NCI-H2107 (cell line): ENCODE measurements around the gene SUGT1.
A peak's percentile ranks its signal among the peaks of the same experiment; 100 is the strongest.
"Not testable (repeated sequence)": the region's sequence is repeated elsewhere in the genome, so short reads cannot be mapped to it uniquely, and the experiment has no call there.

Source experiments
- DNase-seq: peaks from one replicate; lab custom pipeline; 2025; lab: John Stamatoyannopoulos, UW

SUGT1 gene

DNA sequence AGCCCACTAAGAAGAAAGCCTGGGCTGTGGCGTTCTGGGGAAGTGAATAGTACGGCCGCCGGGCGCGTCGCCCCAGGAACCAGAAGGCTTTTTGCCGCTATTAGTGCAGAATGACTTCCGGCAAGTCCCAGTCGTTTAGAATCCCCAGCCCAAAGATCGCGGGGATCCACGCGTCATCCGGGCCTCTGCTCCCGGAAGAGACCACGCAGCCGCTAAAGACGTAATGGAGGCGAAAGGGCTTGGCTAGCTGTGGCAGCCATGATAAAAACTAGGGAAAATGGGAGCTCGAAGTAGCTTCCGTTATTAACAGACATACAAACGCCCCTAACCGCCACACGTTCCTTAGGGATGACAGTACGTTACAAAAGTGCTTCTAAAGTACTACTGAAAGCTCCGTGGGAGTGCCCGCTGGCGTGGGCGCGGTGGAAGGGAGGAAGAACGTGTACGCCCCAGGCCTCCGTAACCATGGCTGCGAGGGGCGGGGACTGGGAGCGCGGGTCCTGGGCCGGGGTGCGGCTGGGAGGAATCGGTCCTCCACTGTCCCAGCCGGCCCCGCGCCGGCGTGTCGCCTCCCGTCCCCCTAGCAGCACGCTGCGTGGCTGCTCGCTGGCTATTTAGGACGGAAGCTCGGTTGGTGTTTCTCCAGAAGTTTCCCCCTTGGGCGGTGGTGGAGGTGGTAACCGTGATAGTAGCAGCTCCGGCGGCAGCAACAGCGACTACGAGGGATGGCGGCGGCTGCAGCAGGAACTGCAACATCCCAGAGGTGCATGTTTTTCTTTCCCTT is at the start of gene SUGT1:
SUGT1 (plus strand) TSS at position 641 of the 784 bp plus-strand sequence; CDS start at position 726, 85 bp downstream.
- DNase-seq: peak; percentile 93

- DNase-seq: not testable (repeated sequence)
These were observed 49.3 kb upstream of the SUGT1 start for GRCh38 chr13:52603316-52603715.

DNA sequence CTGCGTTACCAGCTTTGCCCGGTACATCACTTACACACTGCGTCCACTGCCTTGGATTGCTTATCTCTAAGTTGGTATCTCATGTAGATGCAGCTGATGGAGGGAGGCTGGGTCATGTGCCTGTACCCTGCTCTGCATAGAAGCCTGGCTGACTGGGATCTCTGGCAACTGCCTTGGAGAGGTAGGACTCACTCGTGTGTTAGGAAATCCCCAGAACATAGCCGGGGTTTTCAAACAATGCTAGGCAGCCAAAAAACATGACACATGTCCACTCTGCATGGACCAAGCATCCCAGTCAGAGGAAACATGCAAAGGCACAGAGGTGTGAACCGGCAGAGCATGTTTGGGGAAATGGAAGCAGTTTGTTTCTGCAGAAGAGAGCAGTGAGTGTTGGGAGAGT is 46.5 kb upstream of the SUGT1 start:
- DNase-seq: not testable (repeated sequence)

DNA sequence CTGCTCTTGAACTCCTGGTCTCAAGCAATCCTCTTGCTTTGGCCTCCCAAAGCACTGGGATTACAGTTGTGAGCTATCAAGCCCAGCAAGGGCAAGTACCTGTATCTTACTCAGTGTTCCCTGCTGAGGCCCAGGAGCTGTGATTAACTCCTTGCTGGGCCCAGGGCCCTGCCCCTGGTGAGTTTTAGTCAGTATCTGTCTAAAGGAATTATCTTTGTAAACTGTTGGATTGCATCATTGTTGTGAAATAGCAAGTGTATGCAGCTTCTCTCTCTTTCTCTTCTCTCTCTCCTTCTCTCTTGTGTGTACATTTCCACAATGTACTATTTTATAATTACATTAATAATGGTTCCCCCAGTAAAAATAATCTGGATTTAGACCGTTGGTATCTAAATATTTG is 45.8 kb upstream of the SUGT1 start:
- DNase-seq: not testable (repeated sequence)

GRCh38 chr13:52608184-52608583 is 44.5 kb upstream of the SUGT1 start:
- not testable (repeated sequence) for DNase-seq

- DNase-seq: not testable (repeated sequence)
These were observed 43.5 kb upstream of the SUGT1 start for GRCh38 chr13:52609013-52609606.

- not testable (repeated sequence) for DNase-seq
These were observed 42.5 kb upstream of the SUGT1 start for GRCh38 chr13:52610158-52610557.

DNA sequence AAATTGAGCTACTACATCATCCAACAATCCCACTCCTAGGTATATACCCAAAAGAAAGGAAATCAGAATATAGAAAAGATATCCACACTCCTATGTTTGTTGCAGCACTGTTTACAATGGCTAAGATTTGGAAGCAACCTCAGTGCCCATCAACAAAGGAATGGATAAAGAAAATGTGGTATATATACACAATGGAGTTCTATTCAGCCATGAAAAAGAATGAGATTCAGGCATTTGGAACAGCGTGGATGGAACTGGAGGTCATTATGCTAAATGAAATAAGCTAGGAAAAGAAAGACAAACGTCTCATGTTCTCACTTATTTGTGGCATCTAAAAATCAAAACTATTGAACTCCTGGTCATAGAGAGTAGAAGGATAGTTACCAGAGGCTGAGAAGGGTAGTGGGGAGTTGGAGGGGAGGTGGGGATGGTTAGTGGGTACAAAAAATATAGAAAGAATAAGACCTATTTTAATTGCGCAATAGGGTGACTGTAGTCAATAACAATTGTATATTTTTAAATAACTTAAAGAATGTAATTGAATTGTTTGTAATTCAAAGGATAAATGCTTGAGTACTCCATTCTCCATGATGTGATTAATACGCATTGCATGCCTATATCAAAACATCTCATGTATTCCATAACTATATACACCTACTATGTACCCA is 37.4 kb upstream of the SUGT1 start:
- DNase-seq: no peak

DNA sequence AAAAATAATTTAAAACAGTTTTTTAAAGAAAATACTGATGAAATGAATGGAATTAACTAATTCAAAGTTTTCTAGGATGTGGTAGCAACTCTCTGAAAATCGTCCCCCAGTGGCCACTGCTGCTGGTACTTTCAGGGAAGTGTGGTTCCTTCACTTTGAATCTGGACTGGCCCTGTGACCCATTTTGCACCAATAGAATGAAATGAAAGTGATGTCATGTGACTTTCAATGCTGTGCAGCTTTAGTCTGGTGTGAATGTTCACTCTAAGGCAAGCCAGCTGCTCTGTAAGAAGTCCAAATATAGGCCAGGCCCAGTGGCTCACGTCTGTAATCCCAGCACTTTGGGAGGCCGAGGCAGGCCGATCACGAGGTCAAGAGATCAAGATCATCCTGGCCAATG is 36.8 kb upstream of the SUGT1 start:
- DNase-seq: no peak

DNA sequence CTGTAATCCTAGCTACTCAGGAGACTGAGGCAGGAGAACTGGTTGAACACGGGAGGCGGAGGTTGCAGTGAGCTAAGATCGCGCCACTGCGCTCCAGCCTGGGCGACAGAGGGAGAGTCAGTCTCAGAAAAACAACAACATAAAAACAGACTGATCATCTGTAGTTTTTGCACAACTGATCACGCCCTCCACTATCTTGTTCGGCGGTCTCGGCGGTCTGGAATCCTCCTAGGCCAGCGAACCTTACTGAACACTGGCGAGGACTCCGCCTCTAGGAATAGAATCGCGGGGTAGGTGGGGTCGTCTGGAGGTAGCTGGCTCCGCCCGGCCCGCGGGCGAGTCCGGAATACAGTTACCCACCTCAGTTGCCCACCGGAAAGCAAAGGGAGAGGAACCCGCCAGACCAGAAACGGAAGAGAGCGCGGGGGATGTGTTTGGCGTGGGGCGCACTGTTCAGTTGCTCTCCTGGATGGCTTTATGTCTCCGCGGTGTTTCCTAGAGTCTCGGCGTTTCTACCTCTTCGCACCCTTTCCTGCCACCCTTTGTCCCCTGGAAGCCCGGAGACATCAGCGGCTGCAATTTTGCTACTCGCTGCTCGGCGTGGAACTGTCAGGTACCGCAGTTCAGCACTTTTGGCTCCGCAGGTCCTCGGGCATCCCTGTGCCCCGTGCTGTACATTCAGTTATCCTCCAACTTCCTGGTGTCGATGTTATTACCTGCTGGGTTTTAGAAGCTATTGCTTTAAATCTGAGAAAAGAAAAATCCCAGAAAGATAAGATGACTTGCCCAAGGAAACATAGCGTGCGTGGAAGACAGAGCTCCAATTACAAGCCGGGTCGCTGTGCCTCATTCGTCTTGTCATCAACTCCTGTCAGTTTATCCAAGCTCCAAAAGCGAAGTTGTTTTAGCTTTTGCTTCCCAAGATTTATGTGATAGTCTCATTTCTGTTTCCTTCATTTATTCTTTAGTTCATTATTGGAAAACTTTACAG is 35.3 kb upstream of the SUGT1 start:
- DNase-seq: peak; percentile 78

- DNase-seq: not testable (repeated sequence)
These were observed 21.4 kb upstream of the SUGT1 start for GRCh38 chr13:52631083-52631690.

DNA sequence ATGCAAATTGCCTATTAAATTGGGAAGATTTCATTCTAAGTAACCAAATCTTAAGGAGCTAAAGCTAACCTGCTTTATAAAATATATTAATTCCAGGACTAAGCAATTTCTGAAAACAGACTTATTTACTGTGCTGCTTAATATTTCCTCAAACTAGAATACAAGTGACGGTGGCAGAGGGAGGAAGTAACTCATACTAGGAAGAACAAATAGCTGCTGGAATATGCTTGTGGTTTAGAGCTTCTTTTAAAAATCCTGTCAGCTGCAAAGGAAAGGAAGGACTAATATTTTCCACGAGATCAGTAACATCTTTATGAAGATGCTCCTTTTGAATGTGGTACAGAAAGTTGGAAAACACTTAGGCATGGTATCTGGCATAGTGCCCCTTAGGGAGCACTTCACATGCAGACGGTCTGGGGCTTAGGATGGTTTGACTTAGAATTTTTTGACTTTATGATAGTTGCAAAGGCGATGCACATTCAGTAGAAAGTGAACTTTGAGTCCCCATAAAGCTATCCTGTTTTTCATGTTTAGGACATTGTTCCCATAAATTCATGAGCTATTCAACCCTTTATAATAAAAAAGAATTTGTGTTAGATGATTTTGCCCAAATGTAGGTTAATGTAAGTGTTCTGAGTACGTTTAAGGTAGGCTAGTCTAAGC is 13.8 kb upstream of the SUGT1 start:
- DNase-seq: no peak

GRCh38 chr13:52642131-52642530 is 10.5 kb upstream of the SUGT1 start, which contains the start of gene HNRNPA1L2:
TSS of gene HNRNPA1L2 (plus strand) at chr13:52642431. CDS start at chr13:52642493, 62 bp downstream.
- no peak for DNase-seq

DNA sequence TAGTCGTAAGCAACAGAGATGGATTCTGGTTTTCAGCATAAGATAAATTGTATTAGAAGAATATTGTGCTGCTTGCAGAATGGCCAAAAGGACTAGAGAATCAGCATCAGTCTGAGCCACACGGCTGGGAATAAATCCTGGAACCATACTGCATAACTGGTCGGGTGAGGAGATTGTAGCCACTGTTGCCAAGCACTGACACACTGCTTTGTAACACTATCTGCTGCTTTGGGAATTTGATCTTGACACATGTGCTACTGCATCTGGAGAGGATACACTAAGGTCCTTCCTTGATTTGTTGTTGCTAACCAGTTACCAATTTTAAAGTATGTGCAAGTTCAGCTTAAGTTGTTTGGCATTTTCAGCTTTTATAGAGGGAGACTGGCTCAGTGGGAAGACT is 8.5 kb upstream of the SUGT1 start:
- DNase-seq: no peak

GRCh38 chr13:52646967-52647366 is 5.7 kb upstream of the SUGT1 start:
- DNase-seq: no peak

- DNase-seq: no peak
These were observed 1.9 kb upstream of the SUGT1 start for GRCh38 chr13:52650731-52651130.

- no peak for DNase-seq
These were observed 790 bp upstream of the SUGT1 start for GRCh38 chr13:52651897-52652195.

GRCh38 chr13:52652980-52653303 is 306 bp downstream of the SUGT1 start:
- DNase-seq: no peak

DNA sequence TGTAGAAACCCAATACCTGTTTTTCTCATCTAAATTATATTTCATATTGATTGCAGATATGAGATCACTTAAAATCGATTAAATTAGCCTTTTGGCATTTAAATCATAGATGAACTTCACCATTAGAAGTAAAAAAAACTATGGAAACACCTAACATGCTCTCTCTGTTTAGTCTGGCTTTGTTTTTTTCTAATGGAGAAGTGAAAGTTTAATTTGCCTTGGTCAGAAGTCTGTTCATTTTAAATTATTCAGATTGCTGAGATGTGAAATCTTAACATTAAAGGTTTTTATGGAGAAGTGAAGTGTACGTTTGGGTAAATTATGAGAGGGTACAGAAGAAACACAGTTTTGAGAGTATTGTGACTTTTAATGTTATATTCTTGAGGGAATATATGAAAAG is 6.7 kb downstream of the SUGT1 start:
- no peak for DNase-seq

- DNase-seq: no peak
These were observed 11.6 kb downstream of the SUGT1 start for GRCh38 chr13:52664272-52664671.

- DNase-seq: no peak
These were observed 12.7 kb downstream of the SUGT1 start for GRCh38 chr13:52665325-52665724.
